ENCODE measurements around the gene DUS3L. TPM values are rescaled to one million over a fixed set of nuclear protein-coding genes. Genes with fewer than 3 reads are reported as not detected.

Gene DUS3L
- total RNA-seq, 2 experiments from 2014 or later: 69.6 to 74.5 TPM

- ChIA-PET POLR2A (interaction anchor here (1.6 to 3.5 kb wide), 3 partner anchors 37 to 108 kb away, joined by 7 to 34 read pairs (median 16); partner anchors contain the start of genes DUS3L, NDUFA11 and VMAC), CTCF (interaction anchor here (1.8 to 3.5 kb wide), 2 partner anchors 23 to 141 kb away, joined by 4 to 36 read pairs; partner anchors contain the start of gene NRTN)
- H3K27ac Mint-ChIP-seq: peak overlapping the region; percentile 79
- DNase-seq: peak; percentile 54
- no peak for TF ChIP-seq CTCF (IDR thresholded peaks at IDR 0.05)
- no peaks in the 10 kb centered on the region for H3K27me3 Mint-ChIP-seq
- no peaks in the 10 kb centered on the region for H3K9me3 Mint-ChIP-seq
- peak overlapping the region; percentile 73 for H3K4me3 Mint-ChIP-seq
- intact Hi-C loops (cut with micrococcal nuclease): no loop called here
- no peak for ATAC-seq
- no peaks in the 10 kb centered on the region for H3K36me3 Mint-ChIP-seq (ENCODE audit: low read depth)
- H3K4me1 Mint-ChIP-seq (ENCODE audit: low read depth): peaks cover 7% of the 10 kb centered on the region
Observed at GRCh38 chr19:5826531-5827341, 35.8 kb upstream of the DUS3L start.

GRCh38 chr19:5825178-5825577 lies 34.2 kb upstream of the DUS3L start:
- Mint-ChIP-seq H3K27me3 (no peaks in the 10 kb centered on the region), H3K4me3 (no peak overlapping the region), H3K36me3 (ENCODE audit: low read depth) (no peaks in the 10 kb centered on the region), H3K27ac (no peak overlapping the region), H3K4me1 (ENCODE audit: low read depth) (peaks cover 7% of the 10 kb centered on the region), H3K9me3 (no peaks in the 10 kb centered on the region)
- no peak for TF ChIP-seq CTCF (IDR thresholded peaks at IDR 0.05)
- no peak for ATAC-seq
- intact Hi-C loops (cut with micrococcal nuclease): no loop called here
- DNase-seq: no peak
- POLR2A ChIA-PET: no interaction called here
- CTCF ChIA-PET: interaction anchor here (1.4 kb wide), 1 partner anchor 21 kb away, joined by 6 read pairs; no protein-coding TSS in a partner anchor

- TF ChIP-seq CTCF (IDR thresholded peaks at IDR 0.05): no peak
- Mint-ChIP-seq H3K36me3 (ENCODE audit: low read depth) (no peaks in the 10 kb centered on the region), H3K4me1 (ENCODE audit: low read depth) (peaks cover 7% of the 10 kb centered on the region), H3K27ac (no peak overlapping the region), H3K9me3 (no peaks in the 10 kb centered on the region), H3K4me3 (no peak overlapping the region), H3K27me3 (no peaks in the 10 kb centered on the region)
- ChIA-PET CTCF (interaction anchor here (1.4 kb wide), 1 partner anchor 21 kb away, joined by 6 read pairs; no protein-coding TSS in a partner anchor), POLR2A (interaction anchor here (0.9 kb wide), 1 partner anchor 11 kb away, joined by 3 read pairs; no protein-coding TSS in a partner anchor)
- ATAC-seq: no peak
- intact Hi-C loops (cut with micrococcal nuclease): no loop called here
- no peak for DNase-seq
Observed at GRCh38 chr19:5824751-5825150, 33.8 kb upstream of the DUS3L start.

- peaks cover 5% of the 10 kb centered on the region for H3K4me1 Mint-ChIP-seq (ENCODE audit: low read depth)
- H3K36me3 Mint-ChIP-seq (ENCODE audit: low read depth): no peaks in the 10 kb centered on the region
- POLR2A ChIA-PET: interaction anchor here (0.9 kb wide), 1 partner anchor 12 kb away, joined by 3 read pairs; no protein-coding TSS in a partner anchor
- no peak for DNase-seq
- no peaks in the 10 kb centered on the region for H3K9me3 Mint-ChIP-seq
- TF ChIP-seq CTCF (IDR thresholded peaks at IDR 0.05): no peak
- intact Hi-C loops (cut with micrococcal nuclease): no loop called here
- H3K27ac Mint-ChIP-seq: no peak overlapping the region
- H3K27me3 Mint-ChIP-seq: no peaks in the 10 kb centered on the region
- CTCF ChIA-PET: interaction anchor here (1.4 to 1.6 kb wide), 3 partner anchors 16 to 20 kb away, joined by 3 to 9 read pairs (median 6); no protein-coding TSS in a partner anchor
- H3K4me3 Mint-ChIP-seq: no peak overlapping the region
- no peak for ATAC-seq
Observed at GRCh38 chr19:5823579-5824281, 32.8 kb upstream of the DUS3L start.

All from activated CD8-positive, alpha-beta T cell treated with anti-CD3 and anti-CD28 coated beads for 36 hours (primary cell).